ENCODE results near the gene NR1H2.
"Not testable (repeated sequence)": the region's sequence is repeated elsewhere in the genome, so short reads cannot be mapped to it uniquely, and the experiment has no call there.

NR1H2 gene

GRCh38 chr19:50352242-50352641, 24.0 kb upstream of the NR1H2 start:
- FAIRE-seq (no peak), DNase-seq (ENCODE audit: insufficient read length) (no peak)
- TF ChIP-seq POLR2AphosphoS5 (IDR thresholded peaks at IDR 0.05; ENCODE audit: low read depth, low read length) (no peak), POLR2A (IDR thresholded peaks at IDR 0.05; ENCODE audit: low read depth, low read length) (no peak), TAF1 (IDR thresholded peaks at IDR 0.05; ENCODE audit: borderline replicate concordance, low read depth, low read length) (no peak)

GRCh38 chr19:50353487-50353880, 22.8 kb upstream of the NR1H2 start:
- not testable (repeated sequence) for DNase-seq (ENCODE audit: insufficient read length); FAIRE-seq

GRCh38 chr19:50356691-50357177, 19.5 kb upstream of the NR1H2 start:
- FAIRE-seq (no peak), DNase-seq (ENCODE audit: insufficient read length) (no peak)
- TF ChIP-seq POLR2AphosphoS5 (IDR thresholded peaks at IDR 0.05; ENCODE audit: low read depth, low read length) (no peak), TAF1 (IDR thresholded peaks at IDR 0.05; ENCODE audit: borderline replicate concordance, low read depth, low read length) (no peak), POLR2A (IDR thresholded peaks at IDR 0.05; ENCODE audit: low read depth, low read length) (no peak)

- TF ChIP-seq POLR2AphosphoS5 (IDR thresholded peaks at IDR 0.05; ENCODE audit: low read depth, low read length) (no peak; the same call in 1 of the 2 replicates), POLR2A (IDR thresholded peaks at IDR 0.05; ENCODE audit: low read depth, low read length) (0 out of 2 replicates have a peak, but pooled peaks have one; percentile 42)
- FAIRE-seq: peak; percentile 95
- peak; percentile 53 for DNase-seq (ENCODE audit: insufficient read length)
Observed at GRCh38 chr19:50357178-50358100, 18.8 kb upstream of the NR1H2 start.

GRCh38 chr19:50358483-50359327, 17.6 kb upstream of the NR1H2 start:
- peak; percentile 75 for FAIRE-seq
- DNase-seq (ENCODE audit: insufficient read length): peak; percentile 77

GRCh38 chr19:50359328-50359818, 16.9 kb upstream of the NR1H2 start:
- FAIRE-seq (peak; percentile 57), DNase-seq (ENCODE audit: insufficient read length) (no peak)
- no peak for TF ChIP-seq POLR2AphosphoS5 (IDR thresholded peaks at IDR 0.05; ENCODE audit: low read depth, low read length)

More at GRCh38 chr19:50358483-50359327, 17.6 kb upstream of the NR1H2 start:
- TF ChIP-seq TAF1 (IDR thresholded peaks at IDR 0.05; ENCODE audit: borderline replicate concordance, low read depth, low read length) (peak; percentile 22; the same call in 1 of the 2 replicates), POLR2AphosphoS5 (IDR thresholded peaks at IDR 0.05; ENCODE audit: low read depth, low read length) (peak; percentile 62; the same call in 1 of the 2 replicates), POLR2A (IDR thresholded peaks at IDR 0.05; ENCODE audit: low read depth, low read length) (peak; percentile 74)

- FAIRE-seq (no peak), DNase-seq (ENCODE audit: insufficient read length) (no peak)
- TF ChIP-seq POLR2A (IDR thresholded peaks at IDR 0.05; ENCODE audit: low read depth, low read length) (no peak), TAF1 (IDR thresholded peaks at IDR 0.05; ENCODE audit: borderline replicate concordance, low read depth, low read length) (no peak), POLR2AphosphoS5 (IDR thresholded peaks at IDR 0.05; ENCODE audit: low read depth, low read length) (no peak)
Observed at GRCh38 chr19:50361290-50362029, 14.8 kb upstream of the NR1H2 start.

GRCh38 chr19:50362030-50362412, 14.2 kb upstream of the NR1H2 start:
- TF ChIP-seq TAF1 (IDR thresholded peaks at IDR 0.05; ENCODE audit: borderline replicate concordance, low read depth, low read length) (no peak), POLR2AphosphoS5 (IDR thresholded peaks at IDR 0.05; ENCODE audit: low read depth, low read length) (no peak), POLR2A (IDR thresholded peaks at IDR 0.05; ENCODE audit: low read depth, low read length) (no peak)
- DNase-seq (ENCODE audit: insufficient read length) (no peak), FAIRE-seq (no peak)

- TF ChIP-seq POLR2AphosphoS5 (IDR thresholded peaks at IDR 0.05; ENCODE audit: low read depth, low read length): no peak
- TF ChIP-seq TAF1 (IDR thresholded peaks at IDR 0.05; ENCODE audit: borderline replicate concordance, low read depth, low read length): no peak
- no peak for TF ChIP-seq POLR2A (IDR thresholded peaks at IDR 0.05; ENCODE audit: low read depth, low read length)
- DNase-seq (ENCODE audit: insufficient read length): no peak
- peak; percentile 50 for FAIRE-seq
Observed at GRCh38 chr19:50362656-50363424, 13.4 kb upstream of the NR1H2 start.

GRCh38 chr19:50365434-50366306, 10.6 kb upstream of the NR1H2 start, which contains the start of gene NAPSA:
Gene NAPSA, minus strand, starts transcription at chr19:50365639. Its CDS starts 18 bp downstream, at chr19:50365621.
- DNase-seq (ENCODE audit: insufficient read length) (no peak), FAIRE-seq (no peak)
- TF ChIP-seq TAF1 (IDR thresholded peaks at IDR 0.05; ENCODE audit: borderline replicate concordance, low read depth, low read length) (no peak), POLR2A (IDR thresholded peaks at IDR 0.05; ENCODE audit: low read depth, low read length) (no peak), POLR2AphosphoS5 (IDR thresholded peaks at IDR 0.05; ENCODE audit: low read depth, low read length) (no peak)

Data from GM12892 (cell line).